ENCODE results near the gene FBL.
"Not testable (repeated sequence)": the region's sequence is repeated elsewhere in the genome, so short reads cannot be mapped to it uniquely, and the experiment has no call there.

Gene FBL

DNA sequence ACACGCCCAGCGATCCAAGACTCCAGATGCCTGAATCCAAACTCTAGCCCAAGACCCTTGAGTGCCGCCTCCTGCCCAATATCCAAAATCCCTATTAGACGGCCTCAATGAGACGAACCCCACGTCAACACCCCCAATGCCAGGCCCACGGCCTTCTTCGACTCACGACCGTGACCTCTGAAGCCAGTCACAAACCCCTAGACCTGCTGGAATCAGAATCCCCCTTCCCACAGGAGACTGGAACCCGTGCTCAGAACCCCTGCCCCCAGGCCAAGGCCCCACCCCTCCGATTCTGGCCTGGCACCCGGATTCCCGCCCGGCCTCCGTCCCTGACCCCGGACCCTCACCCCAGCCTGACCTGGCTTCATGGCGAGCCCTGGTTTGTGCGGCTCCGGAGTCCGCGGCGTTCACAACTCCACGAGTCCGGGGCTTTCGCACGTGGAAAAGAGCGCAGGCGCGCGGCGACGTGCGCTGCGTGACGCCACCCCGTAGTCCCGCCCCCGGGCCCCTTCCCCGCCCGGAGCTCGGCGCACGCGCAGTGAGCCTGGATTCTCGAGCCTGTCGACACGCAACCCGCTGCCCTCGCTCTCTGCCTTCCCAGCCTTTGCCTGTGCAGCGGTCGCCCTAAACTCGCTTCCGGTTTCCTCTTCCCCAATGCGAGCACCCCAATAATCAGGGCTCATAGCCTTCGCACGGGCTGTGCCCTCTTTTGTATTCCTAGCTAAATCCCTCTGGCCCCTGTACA lies at the start of gene FBL:
TSS of gene FBL (minus strand) at position 447 of the 745 bp plus-strand sequence. CDS start at position 368, 79 bp downstream.
- DNase-seq (ENCODE audit: extremely low spot score) = peak; percentile 98
- 0 out of 2 replicates have a peak, but pooled peaks have one; percentile 19 for TF ChIP-seq TARDBP (IDR thresholded peaks at IDR 0.05)
- no peak for TF ChIP-seq CTBP1 (IDR thresholded peaks at IDR 0.05; ENCODE audit: borderline replicate concordance)
- TF ChIP-seq L3MBTL2 (conservative IDR thresholded peaks at IDR 0.05) = peak; percentile 61
- TF ChIP-seq, protein P1, sequence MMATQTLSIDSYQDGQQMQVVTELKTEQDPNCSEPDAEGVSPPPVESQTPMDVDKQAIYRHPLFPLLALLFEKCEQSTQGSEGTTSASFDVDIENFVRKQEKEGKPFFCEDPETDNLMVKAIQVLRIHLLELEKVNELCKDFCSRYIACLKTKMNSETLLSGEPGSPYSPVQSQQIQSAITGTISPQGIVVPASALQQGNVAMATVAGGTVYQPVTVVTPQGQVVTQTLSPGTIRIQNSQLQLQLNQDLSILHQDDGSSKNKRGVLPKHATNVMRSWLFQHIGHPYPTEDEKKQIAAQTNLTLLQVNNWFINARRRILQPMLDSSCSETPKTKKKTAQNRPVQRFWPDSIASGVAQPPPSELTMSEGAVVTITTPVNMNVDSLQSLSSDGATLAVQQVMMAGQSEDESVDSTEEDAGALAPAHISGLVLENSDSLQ (IDR thresholded peaks at IDR 0.05) = no peak
- ChIA-PET POLR2A (interaction anchor here (1.0 to 3.6 kb wide), 13 partner anchors 8 to 314 kb away, joined by 3 to 27 read pairs (median 4); partner anchors contain the start of genes DYRK1B, EID2B and PSMC4), CTCF (interaction anchor here (0.5 to 4.1 kb wide), 5 partner anchors 13 to 124 kb away, joined by 3 to 28 read pairs (median 3); partner anchors contain the start of gene DYRK1B)

DNA sequence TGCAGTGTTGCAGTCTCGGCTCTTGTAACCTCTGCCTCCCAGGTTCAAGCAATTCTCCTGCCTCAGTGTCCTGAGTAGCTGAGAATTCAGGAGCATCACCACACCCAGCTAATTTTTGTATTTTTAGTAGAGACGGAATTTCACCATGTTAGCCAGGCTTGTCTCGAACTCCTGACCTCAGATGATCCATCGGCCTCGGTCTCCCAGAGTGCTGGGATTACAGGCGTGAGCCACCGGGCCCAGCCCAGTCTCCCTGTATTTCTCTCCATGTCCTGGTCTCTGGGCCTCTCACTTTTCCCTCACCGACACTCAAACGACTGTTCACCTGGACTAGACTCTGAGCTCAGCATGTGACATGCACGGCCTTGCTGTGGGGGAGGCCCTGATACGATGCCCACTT lies 48.9 kb upstream of the FBL start:
- CTCF ChIA-PET = not testable (repeated sequence)

DNA sequence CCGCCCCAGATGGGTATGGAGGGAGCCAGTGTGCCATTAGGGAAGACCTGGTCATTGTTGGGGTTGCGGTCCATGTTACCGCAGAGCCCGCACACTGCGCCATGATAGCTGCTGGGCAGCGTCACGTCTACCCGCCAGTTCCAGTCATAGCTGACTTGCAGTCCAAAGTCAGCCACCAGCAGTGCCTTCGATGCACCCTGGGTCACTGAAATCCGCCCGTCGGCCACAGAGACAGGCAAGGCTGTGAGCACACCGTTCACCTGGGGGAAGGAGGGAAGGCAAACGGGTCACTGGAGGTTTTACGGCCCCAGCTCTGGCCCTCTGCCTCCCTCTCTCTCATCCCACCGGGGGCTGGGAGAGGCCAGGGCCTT lies 48.0 kb upstream of the FBL start:
- DNase-seq (ENCODE audit: extremely low spot score); CTCF ChIA-PET; POLR2A ChIA-PET: not testable (repeated sequence)

More for the DNA sequence above, 48.9 kb upstream of the FBL start:
- DNase-seq (ENCODE audit: extremely low spot score); POLR2A ChIA-PET: not testable (repeated sequence)

- CTCF ChIA-PET; DNase-seq (ENCODE audit: extremely low spot score); POLR2A ChIA-PET: not testable (repeated sequence)
Measured at GRCh38 chr19:39893366-39894235, 47.4 kb upstream of the FBL start.

DNA sequence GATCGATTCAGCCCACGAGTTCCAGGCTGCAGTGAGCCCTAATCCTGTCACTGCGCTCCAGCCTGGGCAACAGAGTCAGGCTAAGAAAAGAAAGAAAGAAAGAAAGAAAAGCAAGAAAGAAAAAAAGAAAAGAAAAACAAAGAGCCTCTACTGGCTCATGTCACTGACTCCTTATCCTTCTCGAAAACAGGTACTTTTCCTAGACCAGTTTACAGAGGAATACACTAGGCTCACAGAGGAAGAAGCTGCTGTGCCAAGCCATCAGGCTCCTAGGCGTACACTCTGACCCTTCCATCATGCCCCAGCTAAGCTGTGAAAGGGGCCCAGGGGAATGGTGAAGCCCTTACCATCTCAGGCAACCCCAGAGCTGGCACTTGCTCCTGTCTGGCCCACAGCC lies 46.3 kb upstream of the FBL start:
- DNase-seq (ENCODE audit: extremely low spot score); CTCF ChIA-PET; POLR2A ChIA-PET: not testable (repeated sequence)

GRCh38 chr19:39891660-39892505 lies 45.7 kb upstream of the FBL start:
- DNase-seq (ENCODE audit: extremely low spot score); CTCF ChIA-PET; POLR2A ChIA-PET: not testable (repeated sequence)

DNA sequence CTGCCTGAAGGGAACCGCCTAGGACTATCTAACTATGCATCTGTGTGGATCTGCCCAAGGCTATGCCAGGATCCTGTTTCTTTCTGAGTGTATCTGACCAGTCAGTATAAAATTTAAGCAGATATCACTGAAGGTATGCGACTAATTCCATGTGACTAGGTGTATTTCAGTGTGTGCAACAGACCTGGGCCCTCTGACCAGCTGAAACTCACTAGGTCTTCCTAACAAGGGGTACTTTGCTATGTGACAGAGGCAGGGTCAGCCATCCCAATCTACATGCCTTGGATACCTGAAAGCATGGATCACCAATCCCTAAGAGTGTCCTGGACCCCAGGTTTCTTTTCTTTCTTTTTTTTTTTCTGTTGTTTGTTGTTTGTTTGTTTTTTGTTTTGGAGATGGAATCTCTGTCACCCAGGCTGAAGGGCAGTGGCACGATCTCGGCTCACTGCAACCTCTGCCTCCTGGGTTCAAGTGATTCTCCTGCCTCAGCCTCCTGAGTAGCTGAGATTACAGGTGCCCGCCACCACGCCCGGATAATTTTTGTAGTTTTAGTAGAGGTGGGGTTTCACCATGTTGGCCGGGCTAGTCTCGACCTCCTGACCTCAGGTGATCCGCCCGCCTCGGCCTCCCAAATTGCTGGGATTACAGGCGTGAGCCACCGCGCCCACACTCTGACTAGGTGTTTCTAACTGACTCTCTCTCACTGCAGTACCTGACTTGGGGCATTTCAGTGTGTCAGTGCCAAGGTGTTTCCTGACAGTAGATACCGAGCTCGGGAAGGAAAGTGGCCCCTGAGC lies 44.8 kb upstream of the FBL start:
- POLR2A ChIA-PET = no interaction called here
- CTCF ChIA-PET = no interaction called here
- DNase-seq (ENCODE audit: extremely low spot score) = no peak
- TF ChIP-seq FOXM1 (IDR thresholded peaks at IDR 0.05; ENCODE audit: borderline replicate concordance) (no peak), FOXK2 (IDR thresholded peaks at IDR 0.05) (no peak), L3MBTL2 (conservative IDR thresholded peaks at IDR 0.05) (no peak), SP1 (IDR thresholded peaks at IDR 0.05) (no peak), SUZ12 (IDR thresholded peaks at IDR 0.05) (no peak), BHLHE40 (IDR thresholded peaks at IDR 0.05; ENCODE audit: borderline replicate concordance) (no peak), FOXA1 (IDR thresholded peaks at IDR 0.05) (no peak), NFRKB (IDR thresholded peaks at IDR 0.05) (no peak), LEF1 (IDR thresholded peaks at IDR 0.05; ENCODE audit: borderline replicate concordance) (no peak), ZNF384 (IDR thresholded peaks at IDR 0.05) (no peak), HDGF (IDR thresholded peaks at IDR 0.05; ENCODE audit: borderline replicate concordance) (no peak), CTBP1 (IDR thresholded peaks at IDR 0.05; ENCODE audit: borderline replicate concordance) (no peak), ELF4 (IDR thresholded peaks at IDR 0.05) (no peak), ARNT (IDR thresholded peaks at IDR 0.05) (no peak), TARDBP (IDR thresholded peaks at IDR 0.05) (no peak)
- TF ChIP-seq, protein P1 (IDR thresholded peaks at IDR 0.05) = no peak

DNA sequence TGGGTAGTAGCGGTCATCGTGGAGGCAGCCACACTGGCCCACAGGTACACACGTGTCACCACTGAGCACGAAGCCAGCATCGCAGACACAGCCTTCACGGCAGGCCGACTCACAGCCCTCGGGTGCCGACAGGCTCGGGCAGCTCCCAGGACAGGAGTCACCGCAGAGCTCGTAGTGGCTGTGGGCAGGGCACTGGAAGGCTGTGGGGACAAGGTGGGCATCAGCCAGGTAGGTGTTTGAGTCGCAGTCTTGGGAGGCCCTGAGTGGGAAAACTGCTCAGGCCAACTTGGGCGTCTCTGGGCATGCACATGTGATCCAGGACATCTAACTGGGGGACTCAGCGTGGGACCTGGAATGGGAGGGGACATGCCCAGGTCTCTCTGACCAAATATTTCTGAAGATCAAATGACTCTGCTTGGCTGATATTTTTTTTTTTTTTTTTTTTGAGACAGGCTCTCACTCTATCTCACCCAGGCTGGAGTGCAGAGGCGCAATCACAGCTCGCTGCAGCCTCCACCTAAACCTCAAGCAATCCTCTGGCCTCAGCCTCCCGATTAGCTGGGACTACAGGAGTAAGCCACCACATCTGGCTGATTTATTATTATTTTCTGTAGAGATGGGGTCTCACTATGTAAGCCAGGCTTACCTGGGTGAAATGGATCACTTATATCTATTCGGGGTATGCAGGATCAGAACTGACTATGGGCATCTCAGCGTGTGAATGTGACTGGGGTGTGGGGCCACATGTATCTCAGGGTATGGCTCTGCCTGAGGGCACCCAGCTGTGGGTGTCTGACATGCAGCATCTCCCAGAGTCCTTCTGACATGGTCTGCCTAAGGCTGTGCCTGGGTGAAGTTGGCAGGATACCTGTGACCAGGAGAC lies 43.9 kb upstream of the FBL start:
- POLR2A ChIA-PET, CTCF ChIA-PET: not testable (repeated sequence)

DNA sequence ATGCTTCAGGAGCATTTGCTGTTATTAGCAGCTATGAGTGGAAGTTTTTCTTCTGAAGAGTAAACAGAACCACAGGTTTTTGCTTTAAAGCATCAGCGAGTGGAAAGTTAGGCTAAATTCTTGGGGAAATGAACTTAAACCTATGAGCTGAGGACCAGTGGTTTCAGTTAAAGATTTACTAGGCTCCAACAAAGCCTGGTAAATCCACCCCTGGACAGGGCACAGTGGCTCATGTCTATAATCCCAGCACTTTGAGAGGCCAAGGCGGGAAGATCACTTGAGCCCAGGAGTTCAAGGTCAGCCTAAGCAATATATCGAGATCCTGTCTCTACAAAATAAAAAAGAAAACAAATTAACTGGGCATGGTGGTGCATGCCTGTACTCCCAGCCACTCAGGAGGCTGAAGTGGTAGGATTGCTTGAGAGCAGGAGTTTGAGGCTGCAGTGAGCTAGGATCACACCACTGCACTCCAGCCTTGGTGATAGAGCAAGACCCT lies 41.3 kb upstream of the FBL start:
- DNase-seq (ENCODE audit: extremely low spot score); POLR2A ChIA-PET; CTCF ChIA-PET: not testable (repeated sequence)

More for the DNA sequence above, 43.9 kb upstream of the FBL start:
- DNase-seq (ENCODE audit: extremely low spot score) = not testable (repeated sequence)

DNA sequence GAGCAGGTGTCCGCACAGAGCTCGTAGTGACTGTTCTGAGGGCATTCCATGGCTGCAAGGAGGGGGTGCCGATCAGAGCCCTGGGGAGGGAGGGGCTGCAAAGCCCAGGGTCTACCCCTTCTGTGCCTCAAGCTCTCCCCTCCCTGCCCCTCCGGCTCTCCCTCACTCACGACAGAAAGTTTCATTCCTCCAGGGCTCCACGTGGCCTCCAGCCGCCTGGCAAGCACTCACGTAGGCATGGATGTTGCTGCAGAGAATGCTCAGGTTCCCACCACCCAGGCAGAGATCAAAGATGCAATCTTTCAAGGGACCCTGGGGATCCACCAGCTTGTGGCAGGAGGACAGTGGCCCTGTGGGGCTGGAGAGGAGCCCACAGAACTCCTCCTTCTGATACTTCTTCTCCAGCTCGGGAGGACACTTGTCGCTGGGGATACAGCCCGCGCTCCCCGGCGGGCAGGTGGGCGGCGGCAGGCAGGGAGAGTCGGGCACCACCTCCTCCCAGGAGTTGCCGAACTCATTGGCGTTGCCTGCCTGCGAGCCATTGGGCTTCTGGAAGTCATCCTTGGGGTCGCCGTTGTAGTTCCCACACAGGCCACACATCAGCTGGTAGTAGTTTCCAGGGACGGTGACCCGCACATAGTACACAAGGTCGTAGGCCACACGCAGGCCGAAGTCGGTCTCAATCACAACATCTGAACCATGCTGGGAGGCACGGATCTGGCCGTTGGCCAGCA lies 39.8 kb upstream of the FBL start:
- POLR2A ChIA-PET, CTCF ChIA-PET: not testable (repeated sequence)

More for the DNA sequence above, 39.8 kb upstream of the FBL start:
- DNase-seq (ENCODE audit: extremely low spot score) = not testable (repeated sequence)

Measured in HEK293T (cell line).